ENCODE results near the gene SASH1.

GRCh38 chr6:148323344-148323743 is 19.3 kb upstream of the SASH1 start:
- TF ChIP-seq, protein P1, sequence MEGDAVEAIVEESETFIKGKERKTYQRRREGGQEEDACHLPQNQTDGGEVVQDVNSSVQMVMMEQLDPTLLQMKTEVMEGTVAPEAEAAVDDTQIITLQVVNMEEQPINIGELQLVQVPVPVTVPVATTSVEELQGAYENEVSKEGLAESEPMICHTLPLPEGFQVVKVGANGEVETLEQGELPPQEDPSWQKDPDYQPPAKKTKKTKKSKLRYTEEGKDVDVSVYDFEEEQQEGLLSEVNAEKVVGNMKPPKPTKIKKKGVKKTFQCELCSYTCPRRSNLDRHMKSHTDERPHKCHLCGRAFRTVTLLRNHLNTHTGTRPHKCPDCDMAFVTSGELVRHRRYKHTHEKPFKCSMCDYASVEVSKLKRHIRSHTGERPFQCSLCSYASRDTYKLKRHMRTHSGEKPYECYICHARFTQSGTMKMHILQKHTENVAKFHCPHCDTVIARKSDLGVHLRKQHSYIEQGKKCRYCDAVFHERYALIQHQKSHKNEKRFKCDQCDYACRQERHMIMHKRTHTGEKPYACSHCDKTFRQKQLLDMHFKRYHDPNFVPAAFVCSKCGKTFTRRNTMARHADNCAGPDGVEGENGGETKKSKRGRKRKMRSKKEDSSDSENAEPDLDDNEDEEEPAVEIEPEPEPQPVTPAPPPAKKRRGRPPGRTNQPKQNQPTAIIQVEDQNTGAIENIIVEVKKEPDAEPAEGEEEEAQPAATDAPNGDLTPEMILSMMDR (IDR thresholded peaks at IDR 0.05) = no peak
- no peak for TF ChIP-seq POLR2A (IDR thresholded peaks at IDR 0.05)
